Hematopoietic multipotent progenitor cell treated with erythropoietin and hydrocortisone succinate and interleukin-3 and kit ligand, for 17 days (in vitro differentiated cells): ENCODE results near the gene OR5H2.

Source experiments
- DNase-seq: peaks from one replicate; pipeline ENCODE4 v3.0.0-alpha.2; 2015; ENCODE audit warnings: low spot score

The OR5H2 gene

DNA sequence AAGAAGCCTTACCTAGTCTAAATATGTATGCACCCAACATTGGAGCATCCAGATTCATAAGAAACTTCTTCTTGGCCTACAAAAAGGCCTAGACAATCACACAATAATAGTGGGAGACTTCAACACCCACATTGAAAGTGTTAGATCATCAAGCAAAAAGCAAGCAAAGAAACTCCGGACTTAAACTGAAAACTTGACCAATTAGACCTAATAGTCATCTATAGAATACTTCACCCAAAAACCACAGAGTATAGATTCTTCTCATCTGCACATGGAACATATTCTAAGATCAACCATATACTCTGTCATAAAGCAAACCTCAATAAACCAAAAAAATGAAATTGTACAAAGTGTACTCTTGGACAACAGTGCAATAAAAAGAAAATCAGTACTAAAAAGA is 49.0 kb downstream of the OR5H2 start:
- no peak for DNase-seq
